MCF 10A (cell line): ENCODE data around the gene CD109. TPM values are rescaled to one million over a fixed set of nuclear protein-coding genes. Genes with fewer than 3 reads are reported as not detected.

Source experiments
- BruUV-seq: library from RNA; stranded (reverse); fragments of 400-500 nt; replicated peaks from 2 replicates; lab custom pipeline; 2021; lab: Mats Ljungman, UMichigan
- CTCF ChIA-PET: fragments of 300-600 bp; sonication (Branson Sonifier 250); formaldehyde crosslinking; extraction: SDS; loops from one replicate; lab custom pipeline; 2021; ENCODE audit warnings: antibody characterized with exemption, inconsistent platforms; lab: Yijun Ruan, JAX
- POLR2A ChIA-PET: fragments of 300-600, 350-650 bp; sonication (Branson Sonifier 250); formaldehyde crosslinking; extraction: SDS; loops from one replicate; lab custom pipeline; 2020; ENCODE audit warnings: antibody characterized with exemption, inconsistent platforms; lab: Yijun Ruan, JAX
- DNase-seq: peaks from one replicate; pipeline ENCODE4 v3.0.0-alpha.2; 2018; ENCODE audit not compliant: unreplicated experiment
- H3K27ac Mint-ChIP-seq: one replicate; pipeline ENCODE4 v1.8.0; 2022; ENCODE audit warnings: mild to moderate bottlenecking, low read depth, mixed read lengths; ENCODE audit not compliant: unreplicated experiment
- H3K27me3 Mint-ChIP-seq: one replicate; pipeline ENCODE4 v1.8.0; 2022; ENCODE audit warnings: mixed read lengths; ENCODE audit not compliant: insufficient read depth, unreplicated experiment
- H3K36me3 Mint-ChIP-seq: one replicate; pipeline ENCODE4 v1.8.0; 2022; ENCODE audit warnings: mild to moderate bottlenecking, moderate library complexity, mixed read lengths; ENCODE audit not compliant: insufficient read depth, unreplicated experiment
- H3K4me1 Mint-ChIP-seq: one replicate; pipeline ENCODE4 v1.8.0; 2022; ENCODE audit warnings: mixed read lengths; ENCODE audit not compliant: insufficient read depth, unreplicated experiment
- H3K4me3 Mint-ChIP-seq: one replicate; pipeline ENCODE4 v1.8.0; 2022; ENCODE audit warnings: mild to moderate bottlenecking, moderate library complexity, mixed read lengths; ENCODE audit not compliant: unreplicated experiment
- H3K9me3 Mint-ChIP-seq: one replicate; pipeline ENCODE4 v1.8.0; 2022; ENCODE audit warnings: mixed read lengths; ENCODE audit not compliant: unreplicated experiment
- CTCF ChIP-seq: fragments of 200-600 bp; IDR thresholded peaks from one replicate; pipeline ENCODE4 v1.8.0; 2022; ENCODE audit warnings: antibody characterized with exemption, mild to moderate bottlenecking; ENCODE audit not compliant: unreplicated experiment
- intact Hi-C: fragments of 100-400 bp; cut with micrococcal nuclease; formaldehyde crosslinking; loops from 2 replicates; pipeline ENCODE4 v1.14.1; 2022
- total RNA-seq: library from RNA; stranded (reverse); gene quantifications from 2 replicates; pipeline ENCODE4 v1.2.3, GENCODE V29; 2022

The CD109 gene
- total RNA-seq, 1 experiment from 2014 or later: 94.5 TPM

- Mint-ChIP-seq H3K4me3 (no peak overlapping the region), H3K27ac (no peak overlapping the region), H3K36me3 (peaks cover 67% of the 10 kb centered on the region), H3K27me3 (no peaks in the 10 kb centered on the region), H3K9me3 (no peaks in the 10 kb centered on the region), H3K4me1 (peaks cover 28% of the 10 kb centered on the region)
- ChIA-PET POLR2A (no interaction called here), CTCF (interaction anchor here (0.5 to 5.8 kb wide), 23 partner anchors 8 to 1494 kb away, joined by 3 to 72 read pairs (median 4); no protein-coding TSS in a partner anchor)
- intact Hi-C loops: loop anchor here (1.0 to 2.0 kb wide), 3 partner anchors 65 to 1471 kb away; no protein-coding TSS in a partner anchor
- no TSS peak for BruUV-seq
- DNase-seq: no peak
- no peak for TF ChIP-seq CTCF
Measured at GRCh38 chr6:73738367-73739028, 42.5 kb downstream of the CD109 start.

GRCh38 chr6:73739096-73739495 is 43.1 kb downstream of the CD109 start:
- POLR2A ChIA-PET: interaction anchor here (0.6 to 1.1 kb wide), 2 partner anchors 18 to 22 kb away, joined by 3 to 4 read pairs; no protein-coding TSS in a partner anchor
- H3K27ac Mint-ChIP-seq: no peak overlapping the region
- DNase-seq: peak; percentile 68

GRCh38 chr6:73742433-73742832 is 46.4 kb downstream of the CD109 start:
- Mint-ChIP-seq H3K9me3 (no peaks in the 10 kb centered on the region), H3K27me3 (no peaks in the 10 kb centered on the region), H3K36me3 (peaks cover 56% of the 10 kb centered on the region), H3K4me3 (no peak overlapping the region), H3K27ac (no peak overlapping the region), H3K4me1 (peaks cover 19% of the 10 kb centered on the region)
- CTCF ChIA-PET: interaction anchor here (0.9 to 1.5 kb wide), 4 partner anchors 9 to 1466 kb away, joined by 3 to 8 read pairs (median 5); no protein-coding TSS in a partner anchor
- DNase-seq: no peak
- BruUV-seq: no TSS peak
- TF ChIP-seq CTCF: no peak
- intact Hi-C loops: no loop called here
- POLR2A ChIA-PET: no interaction called here

More at GRCh38 chr6:73739096-73739495, 43.1 kb downstream of the CD109 start:
- intact Hi-C loops: loop anchor here (1.0 to 2.0 kb wide), 3 partner anchors 64 to 1470 kb away; no protein-coding TSS in a partner anchor
- peaks cover 69% of the 10 kb centered on the region for H3K36me3 Mint-ChIP-seq
- no TSS peak for BruUV-seq
- peaks cover 28% of the 10 kb centered on the region for H3K4me1 Mint-ChIP-seq
- H3K4me3 Mint-ChIP-seq: no peak overlapping the region
- CTCF ChIA-PET: interaction anchor here (0.5 to 5.8 kb wide), 19 partner anchors 9 to 1470 kb away, joined by 3 to 72 read pairs (median 4); no protein-coding TSS in a partner anchor
- TF ChIP-seq CTCF: peak; percentile 75
- H3K9me3 Mint-ChIP-seq: no peaks in the 10 kb centered on the region
- H3K27me3 Mint-ChIP-seq: no peaks in the 10 kb centered on the region

- no peak overlapping the region for H3K27ac Mint-ChIP-seq
- CTCF ChIA-PET: interaction anchor here (0.7 to 1.5 kb wide), 6 partner anchors 9 to 1469 kb away, joined by 3 to 8 read pairs (median 3); no protein-coding TSS in a partner anchor
- TF ChIP-seq CTCF: no peak
Measured at GRCh38 chr6:73743081-73743480, 47.1 kb downstream of the CD109 start.

More at GRCh38 chr6:73743081-73743480, 47.1 kb downstream of the CD109 start:
- no peak for DNase-seq
- peaks cover 54% of the 10 kb centered on the region for H3K36me3 Mint-ChIP-seq
- intact Hi-C loops: no loop called here
- peaks cover 15% of the 10 kb centered on the region for H3K4me1 Mint-ChIP-seq
- no peaks in the 10 kb centered on the region for H3K27me3 Mint-ChIP-seq
- POLR2A ChIA-PET: no interaction called here
- no peaks in the 10 kb centered on the region for H3K9me3 Mint-ChIP-seq
- BruUV-seq: no TSS peak
- H3K4me3 Mint-ChIP-seq: no peak overlapping the region
